Activated CD8-positive, alpha-beta memory T cell treated with anti-CD3 and anti-CD28 coated beads for 36 hours (primary cell): ENCODE data around the gene SLC9A9. TPM values are rescaled to one million over a fixed set of nuclear protein-coding genes. Genes with fewer than 3 reads are reported as not detected.

Experiments used
- CTCF ChIA-PET: fragments of 350-600 bp; sonication (Branson Sonifier 250); formaldehyde crosslinking; loops from one replicate; lab custom pipeline; 2021; ENCODE audit warnings: antibody characterized with exemption; lab: Charles Lee
- POLR2A ChIA-PET: fragments of 350-600 bp; sonication (Branson Sonifier 250); formaldehyde crosslinking; loops from one replicate; lab custom pipeline; 2021; ENCODE audit warnings: antibody characterized with exemption; lab: Charles Lee
- total RNA-seq, 2 experiments: library from RNA; stranded (reverse); gene quantifications; one replicate each; pipeline ENCODE4 v1.2.3, GENCODE V29; 2021

SLC9A9 gene
- total RNA-seq, 2 experiments from 2014 or later: 1.0 TPM

DNA sequence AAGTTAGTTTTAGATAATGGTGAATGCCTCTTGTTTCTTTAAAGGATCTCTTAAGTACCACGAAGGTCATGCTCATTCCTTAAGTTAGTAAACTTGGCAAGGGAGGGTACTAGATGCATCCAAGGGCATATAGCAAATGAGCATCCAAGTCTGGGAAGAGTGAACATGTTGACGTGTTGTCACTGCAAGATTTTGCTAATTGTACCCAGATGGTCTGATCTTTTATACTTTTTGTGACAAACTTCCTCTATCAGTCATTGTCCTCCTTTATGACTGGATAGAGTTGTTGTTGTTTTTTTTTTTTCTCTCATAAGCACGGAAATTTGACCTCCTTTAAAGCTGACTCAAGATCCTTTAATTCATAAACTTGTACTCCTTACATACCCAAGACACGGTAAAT, 607.4 kb downstream of the SLC9A9 start:
- CTCF ChIA-PET: no interaction called here
- POLR2A ChIA-PET: no interaction called here

DNA sequence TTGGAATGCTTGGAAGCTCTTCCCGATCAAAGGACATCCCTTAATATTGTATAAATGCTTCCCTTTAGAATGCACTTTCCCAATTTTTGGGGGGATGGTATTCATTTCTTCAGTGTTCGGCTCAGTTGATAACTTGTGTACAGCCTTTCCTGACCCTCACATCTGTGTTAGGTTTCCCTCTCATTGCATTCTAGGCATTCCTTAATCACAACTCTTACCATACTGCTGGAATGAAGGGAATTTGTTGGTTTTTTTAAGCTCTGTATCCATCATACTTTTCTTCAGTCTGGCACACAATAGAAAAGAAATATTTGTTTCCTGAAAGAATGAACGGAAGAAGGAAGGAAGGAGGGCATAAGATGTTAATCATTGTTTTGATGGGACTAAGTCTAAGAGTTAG, 609.2 kb downstream of the SLC9A9 start:
- POLR2A ChIA-PET: no interaction called here
- CTCF ChIA-PET: no interaction called here

DNA sequence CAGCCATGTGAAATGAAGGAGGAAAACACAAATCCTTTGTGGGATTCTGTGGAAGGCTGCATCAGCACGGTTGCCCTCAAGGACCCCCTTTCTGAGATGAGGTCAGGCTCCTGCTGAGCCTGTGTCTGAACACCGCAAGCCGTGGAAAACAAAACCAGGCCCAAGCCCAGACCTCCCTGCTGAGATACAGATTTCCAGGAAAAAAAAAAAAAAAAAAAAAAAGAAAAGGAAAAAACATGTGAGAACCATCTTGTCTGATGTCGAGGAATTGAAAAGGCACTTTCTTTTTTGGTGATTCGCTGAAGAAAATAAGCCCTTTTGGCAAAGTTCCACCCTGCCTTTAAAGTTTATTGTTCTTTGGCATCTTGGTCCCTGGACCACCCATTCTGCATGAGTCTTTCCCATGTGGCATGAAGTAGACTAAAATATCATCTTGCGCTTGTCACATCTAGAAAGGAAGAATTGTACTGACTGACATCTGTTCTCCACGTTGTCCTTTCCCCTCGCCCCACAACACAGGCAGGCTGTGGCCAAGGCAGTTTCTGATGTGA, 611.1 kb downstream of the SLC9A9 start:
- POLR2A ChIA-PET: no interaction called here
- CTCF ChIA-PET: no interaction called here

DNA sequence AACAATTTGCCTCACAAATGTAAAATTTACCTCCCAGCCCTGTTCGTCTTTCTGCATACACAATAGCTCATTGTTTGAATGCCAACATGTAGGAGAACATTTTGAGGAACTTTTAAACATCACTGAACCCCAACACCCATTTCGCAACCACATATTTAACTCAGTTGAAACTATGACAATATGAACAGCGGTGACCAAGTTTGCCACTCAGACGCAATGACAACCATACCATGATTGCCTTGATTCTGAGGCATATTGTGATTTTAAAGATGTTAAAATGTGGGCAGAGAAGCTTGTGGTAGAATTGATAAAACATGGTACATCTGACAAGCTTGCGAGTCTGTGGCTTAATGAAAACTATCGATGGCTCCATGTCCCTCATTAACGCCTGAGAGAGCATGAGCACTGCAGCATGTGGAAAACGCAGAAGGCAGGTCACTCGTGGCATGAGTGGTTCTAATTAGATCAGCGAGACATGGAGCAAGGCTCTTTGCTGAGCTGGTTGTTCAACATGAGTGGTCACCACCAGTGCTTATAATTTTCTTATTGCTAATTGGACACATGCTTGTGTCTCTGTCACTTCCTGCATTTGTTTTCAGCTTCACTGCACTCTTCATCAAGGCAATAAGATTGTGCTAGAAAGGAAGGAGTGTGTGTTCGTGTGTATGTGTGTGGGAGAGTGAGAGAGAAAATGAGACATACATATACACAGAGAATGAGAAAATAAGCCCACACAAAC, 611.9 kb downstream of the SLC9A9 start:
- ChIA-PET CTCF (no interaction called here), POLR2A (no interaction called here)

DNA sequence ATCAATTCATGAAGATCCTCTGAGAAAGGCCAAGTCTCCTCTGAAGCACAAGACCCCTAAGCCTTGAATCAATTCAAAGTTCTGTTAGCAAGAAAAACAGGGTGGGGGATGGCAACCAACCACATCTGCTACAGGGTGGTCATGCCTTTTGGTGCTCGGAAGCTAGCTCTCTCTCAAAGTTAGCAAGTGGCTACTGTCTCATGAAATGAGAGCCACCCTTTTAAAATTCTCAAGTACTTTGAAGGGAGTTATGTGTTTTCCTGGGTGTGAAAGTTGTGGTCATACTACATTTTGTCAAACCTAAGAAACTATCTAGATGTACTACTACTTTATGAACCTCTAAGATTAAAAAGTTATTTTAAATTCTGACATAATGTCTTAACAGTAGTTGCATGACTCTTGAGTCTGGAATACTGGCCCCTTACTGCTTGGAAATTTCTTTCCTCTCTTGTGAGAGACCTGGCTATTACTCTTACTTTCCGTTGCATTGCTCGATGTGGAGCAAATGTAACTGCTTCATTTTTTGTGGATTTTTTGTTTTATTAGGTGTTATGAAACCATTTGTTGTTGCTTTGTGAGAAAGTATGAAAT, 612.6 kb downstream of the SLC9A9 start:
- CTCF ChIA-PET: no interaction called here
- POLR2A ChIA-PET: no interaction called here

DNA sequence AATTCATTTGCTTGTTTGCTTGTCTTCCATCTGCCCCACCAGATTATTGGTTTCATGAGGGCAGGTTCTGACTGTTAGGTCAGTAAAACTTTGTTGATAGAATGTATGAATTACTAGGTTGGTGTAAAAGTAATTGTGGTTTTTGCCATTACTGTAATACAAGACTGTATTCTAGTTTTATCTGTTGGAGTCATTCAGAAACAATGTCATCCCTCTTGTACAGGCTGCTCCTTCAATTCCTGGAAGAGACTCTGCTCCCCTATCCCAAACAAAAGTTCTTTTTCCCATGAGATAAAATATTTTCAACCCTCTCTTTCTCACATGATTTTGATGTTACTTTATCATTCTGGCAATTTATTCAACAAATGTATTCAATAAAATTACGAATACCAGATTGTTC, 613.7 kb downstream of the SLC9A9 start:
- ChIA-PET POLR2A (no interaction called here), CTCF (no interaction called here)

DNA sequence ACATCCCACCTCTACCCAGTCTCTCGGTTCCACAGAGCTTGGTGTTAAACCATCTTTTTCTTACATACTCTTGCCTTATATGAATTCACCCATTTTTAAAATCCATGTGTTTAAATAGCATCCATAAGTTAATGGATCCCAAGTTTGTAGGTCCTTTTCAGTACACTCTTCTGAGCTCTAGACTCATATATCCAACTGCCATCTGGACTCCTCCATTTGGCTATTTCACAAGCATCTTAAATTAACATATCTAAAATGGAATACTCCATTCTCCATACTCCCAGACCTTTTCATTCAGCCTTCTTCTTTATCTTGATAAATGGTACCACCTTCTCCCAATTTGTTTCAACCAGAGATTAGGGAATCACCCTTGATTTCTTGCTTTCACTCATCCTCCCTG, 615.3 kb downstream of the SLC9A9 start:
- CTCF ChIA-PET: no interaction called here
- POLR2A ChIA-PET: no interaction called here

DNA sequence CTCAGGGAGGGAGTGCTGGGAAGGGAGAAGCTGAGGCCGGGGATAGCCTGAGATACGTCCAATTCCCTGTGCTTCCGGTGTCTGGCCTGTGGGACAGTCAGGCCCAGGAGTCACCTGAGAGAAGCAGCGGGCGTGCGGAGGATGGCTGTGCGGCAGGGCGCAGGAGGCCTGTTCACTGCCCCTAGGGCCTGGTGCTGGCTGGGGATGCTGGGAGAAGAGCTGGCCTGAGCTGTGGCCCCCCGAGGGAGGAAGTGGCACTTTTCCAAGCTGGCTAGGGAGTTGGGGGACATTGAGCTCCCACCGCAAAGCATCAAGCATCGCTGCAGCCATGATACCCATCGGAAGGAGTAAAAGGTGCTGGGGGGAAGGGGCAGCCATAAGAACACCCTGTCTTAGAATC, 619.9 kb downstream of the SLC9A9 start:
- CTCF ChIA-PET: no interaction called here
- POLR2A ChIA-PET: no interaction called here

DNA sequence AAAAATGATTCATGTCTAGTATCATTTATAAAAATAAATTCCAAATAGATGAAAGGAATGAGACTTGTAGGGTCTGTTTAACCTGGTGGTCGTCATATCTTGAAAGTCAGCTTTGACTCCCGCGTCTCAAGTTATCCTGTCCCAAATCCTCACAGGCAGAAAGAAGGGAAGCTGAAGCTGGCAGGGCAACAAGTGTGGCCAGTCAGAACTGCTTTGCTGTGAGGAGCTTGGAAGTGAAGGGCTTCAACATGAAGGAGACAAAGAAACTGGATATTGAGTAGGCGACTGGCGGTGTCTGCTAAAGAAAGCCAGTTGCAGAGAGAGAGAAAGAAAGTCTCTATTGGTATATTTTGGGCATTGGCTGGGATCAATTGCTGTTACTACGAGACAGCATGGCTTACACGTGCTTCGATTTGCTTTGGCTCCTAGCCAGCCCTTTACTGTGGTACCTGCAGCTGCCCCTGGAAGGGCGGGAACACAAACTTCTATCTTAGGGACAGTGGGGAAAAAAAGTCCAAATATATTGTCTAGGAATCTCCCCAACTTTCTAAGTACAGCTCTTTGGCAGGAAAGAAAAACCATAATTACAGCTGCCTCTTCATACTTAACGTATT, 621.5 kb downstream of the SLC9A9 start:
- POLR2A ChIA-PET: no interaction called here
- CTCF ChIA-PET: no interaction called here

DNA sequence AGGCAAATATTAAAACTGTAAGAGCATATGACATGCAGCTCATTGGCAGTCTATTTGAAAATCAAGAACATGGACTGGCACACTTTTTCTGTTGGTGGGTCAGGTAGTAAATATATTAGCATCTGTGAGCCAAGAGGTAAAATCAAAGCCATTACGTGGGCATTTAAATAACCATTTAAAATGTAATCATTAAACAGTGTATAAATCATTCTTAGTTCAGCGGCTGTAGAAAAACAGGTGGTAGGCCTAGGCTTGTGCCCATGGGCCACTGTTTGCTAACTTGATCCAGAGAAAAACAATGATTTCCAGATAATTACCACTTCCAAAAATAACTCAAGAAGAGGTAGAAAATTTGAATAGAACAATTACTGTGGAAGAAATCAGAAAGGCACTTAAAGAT, 623.6 kb downstream of the SLC9A9 start:
- CTCF ChIA-PET: no interaction called here
- POLR2A ChIA-PET: no interaction called here

DNA sequence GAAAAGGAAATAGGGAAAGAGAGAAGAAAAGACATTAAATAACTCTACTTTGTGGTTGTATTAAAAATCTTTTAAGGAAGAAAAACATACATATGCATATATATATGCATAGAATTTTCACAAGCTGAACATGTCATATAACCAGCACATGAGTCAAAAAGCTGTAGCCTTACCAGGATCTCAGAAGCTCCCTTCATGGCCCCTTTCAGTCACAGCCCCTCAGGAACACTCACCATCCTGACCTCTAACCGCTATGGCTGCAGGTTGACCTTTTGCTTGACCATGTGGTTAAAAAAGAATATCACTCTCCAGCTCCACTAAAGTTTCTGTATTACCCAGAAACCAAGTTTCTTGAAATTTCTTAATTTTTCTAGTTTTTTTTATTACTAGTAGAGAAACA, 625.3 kb downstream of the SLC9A9 start:
- ChIA-PET POLR2A (no interaction called here), CTCF (no interaction called here)

DNA sequence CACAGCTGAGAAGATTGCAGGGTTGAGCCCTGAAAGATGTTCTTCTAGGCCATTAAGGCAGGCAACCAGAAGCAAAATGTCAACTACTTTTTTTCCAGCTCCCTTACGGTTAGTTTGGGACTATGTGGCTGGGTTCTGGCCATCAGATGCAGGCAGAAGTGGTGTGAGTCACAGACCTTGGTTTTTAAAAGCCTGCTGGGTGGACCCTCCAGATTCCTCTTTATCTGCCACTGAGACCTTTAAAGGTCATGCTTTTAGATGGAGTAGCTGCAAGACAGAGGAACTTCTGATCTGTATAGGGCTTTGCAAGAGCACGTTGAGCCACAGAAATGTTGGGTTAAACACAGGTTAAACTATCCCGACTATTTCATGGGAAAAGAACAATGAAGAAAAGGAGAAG, 625.8 kb downstream of the SLC9A9 start:
- POLR2A ChIA-PET: no interaction called here
- CTCF ChIA-PET: no interaction called here

DNA sequence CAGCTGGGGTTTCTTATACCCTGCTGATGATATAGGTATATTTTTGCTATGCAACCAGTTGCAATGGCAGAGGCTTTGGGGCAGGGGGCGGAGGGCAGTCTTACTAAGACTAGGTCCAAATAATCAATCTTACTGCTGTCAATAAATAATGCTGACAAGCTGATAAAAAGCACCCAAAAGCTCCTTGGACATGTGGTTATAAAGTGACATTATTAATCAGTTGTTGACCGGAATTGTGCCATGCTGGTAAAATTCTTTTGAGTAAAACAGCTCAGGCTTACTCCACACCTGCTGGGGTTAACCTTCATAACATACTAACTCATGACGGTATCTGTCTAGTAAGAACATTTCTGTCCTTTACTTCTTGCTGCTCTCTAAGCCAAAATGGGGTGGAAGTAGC, 626.8 kb downstream of the SLC9A9 start:
- ChIA-PET POLR2A (no interaction called here), CTCF (no interaction called here)

DNA sequence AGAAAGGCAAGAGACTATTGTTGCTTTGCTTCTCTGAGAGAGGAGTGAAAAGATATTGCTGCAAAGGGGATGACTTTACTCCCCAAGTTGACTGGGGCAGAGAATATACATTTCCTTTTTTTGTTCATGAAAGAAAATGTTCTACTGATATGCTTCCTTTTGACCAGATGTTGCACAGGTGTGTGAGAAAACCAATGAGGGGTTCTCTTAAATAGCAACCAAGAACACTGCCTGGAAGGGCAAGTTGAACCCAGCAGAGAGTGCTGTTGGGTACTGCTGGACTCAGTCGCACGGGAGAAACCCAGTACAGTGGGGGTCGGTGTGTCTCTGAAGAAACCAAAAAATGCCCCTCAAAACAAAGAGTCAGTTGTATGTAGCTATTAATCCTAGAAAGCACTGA, 627.5 kb downstream of the SLC9A9 start:
- ChIA-PET POLR2A (no interaction called here), CTCF (no interaction called here)

DNA sequence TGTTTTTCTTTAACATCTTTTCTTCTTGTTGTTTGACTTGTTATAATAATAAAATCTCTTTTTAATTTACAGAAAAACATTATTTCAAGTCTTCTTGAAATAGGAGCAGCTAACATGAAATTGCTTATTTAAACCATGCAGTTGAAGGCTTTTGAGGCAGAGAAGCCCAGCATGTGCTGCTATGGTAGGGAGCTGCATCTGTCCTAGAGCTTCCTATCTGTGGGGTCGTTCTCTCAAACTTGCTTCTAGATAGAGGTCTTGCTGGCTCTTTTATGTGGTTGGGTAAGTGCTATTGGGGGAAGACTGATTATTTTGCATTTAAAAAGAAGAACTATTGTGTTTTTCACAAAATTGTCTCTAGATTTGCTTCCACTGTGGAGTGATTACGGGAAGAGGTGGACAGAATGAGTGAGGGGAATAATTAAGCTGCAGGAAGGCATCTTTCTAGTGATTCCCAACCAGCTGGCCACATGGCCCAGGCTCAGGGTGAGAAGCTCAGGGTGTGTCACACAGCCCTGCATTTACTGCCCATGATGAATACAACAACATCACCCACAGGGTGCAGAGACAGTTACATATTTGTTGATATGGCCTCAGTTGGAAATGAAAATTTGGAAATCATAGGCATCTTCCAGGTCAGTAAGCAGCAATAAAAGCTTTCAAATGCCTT, 630.0 kb downstream of the SLC9A9 start:
- CTCF ChIA-PET: no interaction called here
- POLR2A ChIA-PET: interaction anchor here (0.7 kb wide), 1 partner anchor 97 kb away, joined by 4 read pairs; no protein-coding TSS in a partner anchor

DNA sequence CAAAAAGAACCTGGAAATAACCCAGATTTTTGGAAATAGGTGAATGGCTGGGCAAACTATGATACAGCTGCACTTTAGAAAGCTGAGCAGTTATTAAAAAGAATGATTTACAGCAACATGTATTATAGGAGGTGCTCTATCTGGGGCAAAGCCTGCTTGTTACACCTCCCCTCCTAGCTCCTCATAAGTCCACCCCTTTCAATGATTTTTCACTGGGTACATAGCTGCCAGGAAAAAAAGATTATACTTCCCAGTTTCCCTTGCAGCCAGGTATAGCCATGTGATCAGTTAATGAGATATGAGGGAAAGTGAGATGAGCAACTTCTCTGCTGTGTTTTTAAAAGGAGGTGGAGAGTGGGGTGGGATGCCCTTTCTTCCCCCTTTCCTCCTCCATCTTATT, 631.0 kb downstream of the SLC9A9 start:
- ChIA-PET CTCF (no interaction called here), POLR2A (no interaction called here)

DNA sequence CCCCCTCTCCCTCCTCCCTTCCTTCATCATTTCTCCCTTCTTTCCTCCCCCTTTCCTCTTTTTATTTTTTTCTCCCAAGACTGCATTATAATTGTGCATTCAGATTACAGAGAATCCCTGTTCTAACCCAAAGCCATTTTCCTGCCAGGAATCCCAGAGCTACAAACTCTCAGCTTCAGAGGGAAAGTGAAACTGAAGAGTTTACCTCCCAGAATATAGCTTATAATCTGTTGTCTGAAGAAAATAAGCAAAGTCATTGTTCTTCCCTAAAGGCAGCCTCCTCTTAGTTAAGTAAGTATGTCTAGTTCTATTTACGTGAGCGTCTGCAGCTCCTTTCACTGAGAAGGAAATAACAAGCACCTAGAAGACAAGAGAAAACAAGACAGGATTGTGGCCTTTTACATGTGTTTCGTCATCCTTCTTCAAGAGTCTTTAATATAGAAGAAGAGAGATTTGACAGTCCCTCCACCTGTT, 631.5 kb downstream of the SLC9A9 start:
- CTCF ChIA-PET: no interaction called here
- POLR2A ChIA-PET: no interaction called here
